ENCODE results near the gene FAM20C.
"Not testable (repeated sequence)": the region's sequence is repeated elsewhere in the genome, so short reads cannot be mapped to it uniquely, and the experiment has no call there.

FAM20C gene

DNA sequence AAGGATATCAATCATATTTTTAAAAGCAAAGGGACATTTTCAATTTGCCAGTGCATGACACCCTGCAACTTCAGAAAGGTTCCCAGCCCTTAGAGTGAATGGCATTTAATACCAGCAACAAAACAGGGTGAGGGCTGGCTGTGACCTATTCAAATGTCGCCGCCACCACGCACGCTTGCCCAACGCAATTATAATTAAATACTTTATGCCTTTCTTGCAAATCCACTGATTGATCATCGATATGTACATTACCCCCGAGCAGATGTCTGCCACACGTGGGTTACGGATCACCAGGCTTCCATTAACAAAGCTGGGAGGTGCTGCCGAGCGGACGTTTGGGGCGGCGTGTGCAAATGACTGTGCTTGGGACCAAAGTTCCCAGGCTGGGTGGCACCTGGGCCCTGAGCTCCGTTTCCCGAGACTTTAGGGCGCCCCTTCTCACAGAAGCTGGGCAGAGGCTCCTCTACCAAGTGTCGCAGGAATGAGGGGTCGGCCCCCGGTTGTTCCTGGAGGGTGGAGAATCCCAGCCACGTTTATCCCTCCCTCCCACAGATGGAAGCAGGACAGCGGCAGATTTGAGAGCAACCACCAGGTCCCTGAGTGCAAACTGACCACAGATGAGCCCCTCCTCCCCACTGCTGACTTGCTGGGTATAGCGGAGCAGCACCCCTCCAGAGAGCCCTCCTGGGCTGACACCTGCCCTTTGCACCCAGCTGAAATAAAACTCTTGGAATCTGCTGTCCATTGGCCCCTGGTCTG, 101.5 kb downstream of the FAM20C start:
- no peaks in the 10 kb centered on the region for H3K9me3 Mint-ChIP-seq
- no peak overlapping the region for H3K27ac Mint-ChIP-seq
- H3K4me1 Mint-ChIP-seq, result no peaks in the 10 kb centered on the region
- no peak overlapping the region for H3K4me3 Mint-ChIP-seq
- peaks cover 17% of the 10 kb centered on the region for H3K27me3 Mint-ChIP-seq
- no peaks in the 10 kb centered on the region for H3K36me3 Mint-ChIP-seq

DNA sequence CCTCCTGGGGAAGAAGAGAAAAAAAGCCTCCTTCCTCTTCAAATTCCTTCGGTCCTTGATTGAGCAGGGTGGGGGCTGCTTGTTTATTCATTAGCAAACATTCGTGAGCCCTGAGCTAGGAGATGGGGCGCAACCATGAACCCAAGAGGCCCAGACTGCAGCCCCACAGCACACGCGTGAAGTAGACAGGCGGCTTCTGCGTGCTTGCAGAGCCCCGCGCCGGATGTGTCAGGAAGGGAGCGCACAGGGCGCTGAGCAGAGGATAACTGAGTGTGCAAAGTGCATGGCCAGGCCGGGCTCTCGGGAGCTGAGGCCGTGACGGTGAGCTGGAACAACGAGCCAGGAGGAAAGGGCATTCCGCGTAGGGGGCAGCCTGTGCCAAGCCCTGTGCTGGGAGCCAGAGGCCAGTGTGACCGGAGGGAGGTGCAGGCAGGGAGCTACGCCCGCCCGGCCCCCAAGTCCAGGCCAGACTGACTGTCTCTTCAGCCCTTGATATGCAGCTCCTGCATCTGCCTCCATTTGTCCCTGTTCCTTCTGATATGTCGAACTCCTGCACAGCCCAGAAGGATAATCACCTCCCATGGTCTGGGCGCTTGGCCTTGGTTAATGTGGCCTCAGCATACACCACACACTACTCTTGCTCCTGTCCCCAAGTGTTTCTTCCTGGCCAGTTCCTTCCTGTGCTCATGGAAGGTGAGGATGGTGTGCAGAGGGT, 102.2 kb downstream of the FAM20C start:
- Mint-ChIP-seq H3K4me3 (no peak overlapping the region), H3K9me3 (no peaks in the 10 kb centered on the region), H3K36me3 (no peaks in the 10 kb centered on the region), H3K27me3 (peaks cover 14% of the 10 kb centered on the region), H3K4me1 (no peaks in the 10 kb centered on the region), H3K27ac (no peak overlapping the region)

GRCh38 chr7:295155-296154, 103.1 kb downstream of the FAM20C start:
- no peak overlapping the region for H3K27ac Mint-ChIP-seq
- no peaks in the 10 kb centered on the region for H3K9me3 Mint-ChIP-seq
- H3K4me3 Mint-ChIP-seq, result no peak overlapping the region
- H3K36me3 Mint-ChIP-seq, result no peaks in the 10 kb centered on the region
- H3K27me3 Mint-ChIP-seq, result peaks cover 14% of the 10 kb centered on the region
- H3K4me1 Mint-ChIP-seq, result no peaks in the 10 kb centered on the region

- H3K27ac Mint-ChIP-seq, result no peak overlapping the region
- H3K27me3 Mint-ChIP-seq, result peaks cover 14% of the 10 kb centered on the region
- no peaks in the 10 kb centered on the region for H3K4me1 Mint-ChIP-seq
- no peaks in the 10 kb centered on the region for H3K36me3 Mint-ChIP-seq
- no peaks in the 10 kb centered on the region for H3K9me3 Mint-ChIP-seq
- no peak overlapping the region for H3K4me3 Mint-ChIP-seq
Observed at GRCh38 chr7:296373-296945, 104.1 kb downstream of the FAM20C start.

GRCh38 chr7:297141-297540, 104.8 kb downstream of the FAM20C start:
- H3K36me3 Mint-ChIP-seq, H3K4me3 Mint-ChIP-seq, H3K27me3 Mint-ChIP-seq, H3K4me1 Mint-ChIP-seq, H3K27ac Mint-ChIP-seq, H3K9me3 Mint-ChIP-seq: not testable (repeated sequence)

- Mint-ChIP-seq H3K4me3 (no peak overlapping the region), H3K4me1 (no peaks in the 10 kb centered on the region), H3K27ac (no peak overlapping the region), H3K36me3 (no peaks in the 10 kb centered on the region), H3K27me3 (peaks cover 5% of the 10 kb centered on the region), H3K9me3 (no peaks in the 10 kb centered on the region)
Observed at GRCh38 chr7:297611-298374, 105.4 kb downstream of the FAM20C start.

- Mint-ChIP-seq H3K4me3 (no peak overlapping the region), H3K9me3 (no peaks in the 10 kb centered on the region), H3K4me1 (no peaks in the 10 kb centered on the region)
Observed at GRCh38 chr7:298375-298702, 106.0 kb downstream of the FAM20C start.

GRCh38 chr7:298743-299142, 106.4 kb downstream of the FAM20C start:
- Mint-ChIP-seq H3K4me1 (no peaks in the 10 kb centered on the region), H3K27ac (no peak overlapping the region), H3K27me3 (peaks cover 3% of the 10 kb centered on the region), H3K4me3 (no peak overlapping the region), H3K36me3 (no peaks in the 10 kb centered on the region), H3K9me3 (no peaks in the 10 kb centered on the region)

More at GRCh38 chr7:298375-298702, 106.0 kb downstream of the FAM20C start:
- H3K27me3 Mint-ChIP-seq, result peaks cover 3% of the 10 kb centered on the region
- no peaks in the 10 kb centered on the region for H3K36me3 Mint-ChIP-seq
- H3K27ac Mint-ChIP-seq, result no peak overlapping the region

GRCh38 chr7:299169-299568, 106.8 kb downstream of the FAM20C start:
- Mint-ChIP-seq H3K9me3 (no peaks in the 10 kb centered on the region), H3K27ac (no peak overlapping the region), H3K4me3 (no peak overlapping the region), H3K27me3 (peaks cover 3% of the 10 kb centered on the region), H3K4me1 (no peaks in the 10 kb centered on the region), H3K36me3 (no peaks in the 10 kb centered on the region)

GRCh38 chr7:299628-300027, 107.3 kb downstream of the FAM20C start:
- Mint-ChIP-seq H3K27ac (no peak overlapping the region), H3K4me3 (no peak overlapping the region), H3K9me3 (no peaks in the 10 kb centered on the region), H3K36me3 (no peaks in the 10 kb centered on the region), H3K4me1 (no peaks in the 10 kb centered on the region), H3K27me3 (no peaks in the 10 kb centered on the region)

DNA sequence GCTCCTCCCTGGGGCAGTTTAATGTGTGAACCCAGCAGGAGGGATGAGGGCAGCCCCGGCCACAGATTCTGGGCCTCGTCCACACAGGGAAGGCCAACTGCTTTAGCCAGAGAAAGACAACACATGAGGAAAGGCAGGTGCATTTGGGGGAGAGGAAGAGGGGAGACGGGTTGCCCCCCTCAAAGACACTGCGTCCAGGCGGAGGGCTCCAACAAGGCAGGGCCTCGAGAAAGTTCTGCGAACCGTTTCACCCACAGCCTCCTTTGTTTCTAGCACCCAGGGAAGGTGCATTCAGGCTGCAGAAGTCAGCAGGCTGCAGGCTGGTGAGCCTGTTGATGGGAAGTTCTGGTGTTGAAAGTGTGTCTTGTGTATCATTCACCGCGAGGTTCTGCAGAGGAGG, 107.7 kb downstream of the FAM20C start:
- Mint-ChIP-seq H3K27ac (no peak overlapping the region), H3K4me1 (no peaks in the 10 kb centered on the region), H3K9me3 (no peaks in the 10 kb centered on the region), H3K27me3 (no peaks in the 10 kb centered on the region), H3K36me3 (no peaks in the 10 kb centered on the region), H3K4me3 (no peak overlapping the region)

GRCh38 chr7:300546-301290, 108.3 kb downstream of the FAM20C start:
- Mint-ChIP-seq H3K4me3 (no peak overlapping the region), H3K36me3 (no peaks in the 10 kb centered on the region), H3K27ac (no peak overlapping the region), H3K9me3 (no peaks in the 10 kb centered on the region), H3K4me1 (no peaks in the 10 kb centered on the region), H3K27me3 (no peaks in the 10 kb centered on the region)

DNA sequence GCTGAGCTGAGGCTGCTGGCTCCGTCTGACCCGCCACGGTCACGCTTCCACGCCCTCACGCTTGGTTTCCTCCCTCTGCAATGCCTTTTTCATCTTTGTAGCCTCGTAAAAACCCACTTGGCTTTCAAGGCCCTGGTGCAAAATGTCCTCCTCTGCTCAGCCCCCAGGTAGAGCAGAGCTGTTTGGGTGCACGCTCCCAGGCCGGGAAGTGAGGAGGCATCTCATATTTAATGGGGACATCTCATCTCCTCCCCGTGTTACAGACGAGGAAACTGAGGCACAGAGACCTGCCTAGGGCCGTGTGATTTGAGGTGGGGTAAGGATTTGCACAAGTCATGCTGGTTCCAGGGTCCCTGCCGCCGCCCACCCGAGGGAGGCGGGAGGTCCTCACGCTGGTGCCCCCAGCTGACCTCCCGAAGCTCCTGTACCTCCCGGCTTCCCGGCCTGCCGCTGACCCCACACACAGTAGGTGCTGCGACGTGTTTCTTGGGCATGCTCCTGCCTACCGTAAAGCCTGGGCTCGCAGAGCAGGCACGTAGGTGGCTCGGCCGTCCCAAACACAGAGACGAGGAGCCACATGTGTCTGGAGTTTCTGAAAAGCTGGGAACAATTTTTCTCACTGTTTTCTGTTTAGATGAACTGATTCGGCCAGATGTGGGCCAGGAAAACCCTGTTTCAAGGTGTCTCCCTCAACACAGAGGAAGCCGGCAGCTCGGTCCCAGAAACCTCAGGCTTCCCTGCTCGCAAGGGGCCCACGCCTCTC, 109.1 kb downstream of the FAM20C start:
- Mint-ChIP-seq H3K9me3 (no peaks in the 10 kb centered on the region), H3K4me1 (no peaks in the 10 kb centered on the region), H3K36me3 (no peaks in the 10 kb centered on the region), H3K27ac (no peak overlapping the region), H3K27me3 (no peaks in the 10 kb centered on the region), H3K4me3 (no peak overlapping the region)

Data from activated naive CD4-positive, alpha-beta T cell treated with anti-CD3 and anti-CD28 coated beads, Interleukin-2, amount 50 U/mL, for 24 hours (primary cell).